Breast epithelium (tissue), 3 donors: ENCODE data around the gene ZNF679.

ENCODE experiments used
- CTCF ChIP-seq, 3 donors: fragments of 450-650 bp; IDR thresholded peaks; one replicate each; pipeline ENCODE4 v1.5.1; 2016 to 2017; ENCODE audit warnings: antibody characterized with exemption in 3 of 3, mild to moderate bottlenecking in 3 of 3, moderate library complexity in 3 of 3
- POLR2A ChIP-seq: fragments of 450-650 bp; IDR thresholded peaks from one replicate; pipeline ENCODE4 v1.6.1; 2016; ENCODE audit warnings: antibody characterized with exemption, mild to moderate bottlenecking, moderate library complexity
- POLR2AphosphoS5 ChIP-seq, 3 donors: sonication (generic); formaldehyde crosslinking; IDR thresholded peaks; one replicate each; pipeline ENCODE4 v1.6.1; 2017; ENCODE audit warnings: antibody characterized with exemption in 3 of 3

- TF ChIP-seq CTCF (IDR thresholded peaks at IDR 0.05) = no peak
- no peak for TF ChIP-seq POLR2A
- no peak for TF ChIP-seq POLR2AphosphoS5 (IDR thresholded peaks at IDR 0.05)
These were observed 46.7 kb upstream of the ZNF679 start for GRCh38 chr7:64181586-64181985.
